Stomach (tissue), 4 donors: Measurements from ENCODE around the gene MCC.

Source experiments
- EP300 ChIP-seq: sonication (generic); formaldehyde crosslinking; IDR thresholded peaks from one replicate; pipeline ENCODE4 v1.6.1; 2017; ENCODE audit warnings: antibody characterized with exemption
- POLR2A ChIP-seq, 4 donors: fragments of 450-650 bp; IDR thresholded peaks; one replicate each; pipeline ENCODE4 v1.6.1; 2016; ENCODE audit warnings: antibody characterized with exemption in 4 of 4, control low read depth in 2 of 4, mild to moderate bottlenecking in 1 of 4, moderate library complexity in 1 of 4
- POLR2AphosphoS5 ChIP-seq, 3 donors: sonication (generic); formaldehyde crosslinking; IDR thresholded peaks; one replicate each; pipeline ENCODE4 v1.6.1; 2016; ENCODE audit warnings: antibody characterized with exemption in 3 of 3
- TF ChIP-seq, protein P1 (sequence below), 7 experiments: fragments of 450-650 bp in 4 of 7; fragments of 200-600 bp in 3 of 7; sonication (generic) in 3 of 7; IDR thresholded peaks; one replicate each; pipeline ENCODE4 v1.5.1; 2016 to 2019; ENCODE audit warnings: antibody characterized with exemption in 7 of 7, control low read depth in 2 of 7, mild to moderate bottlenecking in 1 of 7

DNA sequence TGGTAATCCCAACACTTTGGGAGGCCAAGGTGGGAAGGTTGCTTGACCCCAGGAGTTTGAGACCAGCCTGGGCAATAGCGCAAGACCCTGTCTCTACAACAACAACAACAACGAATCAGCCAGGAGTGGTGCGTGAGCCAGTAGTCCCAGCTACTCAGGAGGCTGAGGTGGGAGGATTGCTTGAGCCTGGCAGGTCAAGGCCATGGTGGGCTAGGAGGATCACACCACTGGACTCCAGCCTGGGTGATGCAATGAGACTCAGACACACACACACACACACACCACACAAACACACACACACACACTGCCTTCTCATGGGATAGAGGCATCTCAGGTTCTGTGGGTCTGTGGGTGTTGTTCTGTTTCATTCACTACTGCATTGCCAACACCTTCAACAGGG, 396.6 kb downstream of the MCC start:
- TF ChIP-seq POLR2AphosphoS5 (IDR thresholded peaks at IDR 0.05) (no peak), EP300 (no peak), POLR2A (IDR thresholded peaks at IDR 0.05) (no peak)
- TF ChIP-seq, protein P1, sequence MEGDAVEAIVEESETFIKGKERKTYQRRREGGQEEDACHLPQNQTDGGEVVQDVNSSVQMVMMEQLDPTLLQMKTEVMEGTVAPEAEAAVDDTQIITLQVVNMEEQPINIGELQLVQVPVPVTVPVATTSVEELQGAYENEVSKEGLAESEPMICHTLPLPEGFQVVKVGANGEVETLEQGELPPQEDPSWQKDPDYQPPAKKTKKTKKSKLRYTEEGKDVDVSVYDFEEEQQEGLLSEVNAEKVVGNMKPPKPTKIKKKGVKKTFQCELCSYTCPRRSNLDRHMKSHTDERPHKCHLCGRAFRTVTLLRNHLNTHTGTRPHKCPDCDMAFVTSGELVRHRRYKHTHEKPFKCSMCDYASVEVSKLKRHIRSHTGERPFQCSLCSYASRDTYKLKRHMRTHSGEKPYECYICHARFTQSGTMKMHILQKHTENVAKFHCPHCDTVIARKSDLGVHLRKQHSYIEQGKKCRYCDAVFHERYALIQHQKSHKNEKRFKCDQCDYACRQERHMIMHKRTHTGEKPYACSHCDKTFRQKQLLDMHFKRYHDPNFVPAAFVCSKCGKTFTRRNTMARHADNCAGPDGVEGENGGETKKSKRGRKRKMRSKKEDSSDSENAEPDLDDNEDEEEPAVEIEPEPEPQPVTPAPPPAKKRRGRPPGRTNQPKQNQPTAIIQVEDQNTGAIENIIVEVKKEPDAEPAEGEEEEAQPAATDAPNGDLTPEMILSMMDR (IDR thresholded peaks at IDR 0.05), result no peak
